ENCODE measurements around the gene FSD2. TPM values are rescaled to one million over a fixed set of nuclear protein-coding genes. Genes with fewer than 3 reads are reported as not detected.

The FSD2 gene
- total RNA-seq, 4 donors from 2014 or later = not detected

DNA sequence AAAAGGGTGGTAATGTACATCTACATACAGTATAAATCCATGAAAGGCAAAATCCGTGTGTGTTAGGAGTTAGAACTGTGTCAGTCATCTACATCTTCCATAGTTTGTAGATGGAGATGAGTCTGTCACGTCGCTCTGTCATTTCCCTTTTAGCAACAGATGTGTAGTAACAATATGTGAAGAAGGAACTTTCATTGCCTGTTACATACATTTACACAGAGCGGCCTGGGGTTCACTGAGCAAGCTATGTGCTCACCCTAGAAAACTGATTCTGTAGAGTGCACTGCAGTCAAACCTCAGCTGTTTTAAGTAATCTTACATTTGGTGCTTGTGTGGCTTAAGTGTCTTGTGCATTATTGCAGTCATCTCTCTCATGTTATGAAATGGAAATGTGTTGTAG lies 54.6 kb downstream of the FSD2 start:
- 32 to 43% methylated on average over 4 of the region's 4 CpGs for WGBS, 2 donors
- H3K27ac ChIP-seq = peak overlapping the region in 2 of 4 donors; percentile 87 to 93
- no peaks in the 10 kb centered on the region for H3K9me3 ChIP-seq
- peaks cover 0 to 43% (median 7%) of the 10 kb centered on the region in 3 donors for H3K36me3 ChIP-seq
- no peak for TF ChIP-seq POLR2A (IDR thresholded peaks at IDR 0.05)
- TF ChIP-seq, protein P1, sequence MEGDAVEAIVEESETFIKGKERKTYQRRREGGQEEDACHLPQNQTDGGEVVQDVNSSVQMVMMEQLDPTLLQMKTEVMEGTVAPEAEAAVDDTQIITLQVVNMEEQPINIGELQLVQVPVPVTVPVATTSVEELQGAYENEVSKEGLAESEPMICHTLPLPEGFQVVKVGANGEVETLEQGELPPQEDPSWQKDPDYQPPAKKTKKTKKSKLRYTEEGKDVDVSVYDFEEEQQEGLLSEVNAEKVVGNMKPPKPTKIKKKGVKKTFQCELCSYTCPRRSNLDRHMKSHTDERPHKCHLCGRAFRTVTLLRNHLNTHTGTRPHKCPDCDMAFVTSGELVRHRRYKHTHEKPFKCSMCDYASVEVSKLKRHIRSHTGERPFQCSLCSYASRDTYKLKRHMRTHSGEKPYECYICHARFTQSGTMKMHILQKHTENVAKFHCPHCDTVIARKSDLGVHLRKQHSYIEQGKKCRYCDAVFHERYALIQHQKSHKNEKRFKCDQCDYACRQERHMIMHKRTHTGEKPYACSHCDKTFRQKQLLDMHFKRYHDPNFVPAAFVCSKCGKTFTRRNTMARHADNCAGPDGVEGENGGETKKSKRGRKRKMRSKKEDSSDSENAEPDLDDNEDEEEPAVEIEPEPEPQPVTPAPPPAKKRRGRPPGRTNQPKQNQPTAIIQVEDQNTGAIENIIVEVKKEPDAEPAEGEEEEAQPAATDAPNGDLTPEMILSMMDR (IDR thresholded peaks at IDR 0.05) = no peak
- peak overlapping the region; percentile 53 to 88 (median 78) for H3K4me3 ChIP-seq
- intact Hi-C loops (cut with DNase I) = no loop called here
- H3K4me1 ChIP-seq = peaks cover 0 to 34% (median 14%) of the 10 kb centered on the region in 3 donors
- no peak for DNase-seq
- H3K27me3 ChIP-seq = no peaks in the 10 kb centered on the region

DNA sequence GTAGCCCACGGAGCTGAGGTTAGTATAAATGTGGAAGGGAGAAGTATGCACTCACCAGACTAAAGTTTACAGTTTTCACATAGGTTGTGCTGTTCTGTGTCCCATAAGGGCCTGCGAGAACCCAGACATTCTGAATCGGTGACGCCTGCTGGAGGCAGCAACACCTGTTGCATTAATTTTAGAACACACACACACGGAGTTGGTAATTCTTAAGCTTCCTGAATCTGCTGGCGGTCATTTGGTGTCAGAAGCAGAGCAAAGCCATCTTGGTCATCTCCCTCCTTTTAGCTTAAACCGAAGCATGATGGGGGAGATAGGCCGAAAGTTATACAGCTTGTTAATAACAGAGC lies 55.1 kb downstream of the FSD2 start:
- 2 to 4% methylated on average over 8 of the region's 8 CpGs for WGBS, 2 donors
- Histone ChIP-seq H3K27ac (peak overlapping the region; percentile 82 to 93 (median 87)), H3K9me3 (no peaks in the 10 kb centered on the region), H3K4me3 (peak overlapping the region; percentile 53 to 88 (median 78)), H3K36me3 (peaks cover 0 to 38% (median 7%) of the 10 kb centered on the region in 3 donors), H3K4me1 (peaks cover 0 to 34% (median 14%) of the 10 kb centered on the region in 3 donors), H3K27me3 (no peaks in the 10 kb centered on the region)
- no peak for DNase-seq
- intact Hi-C loops (cut with DNase I) = no loop called here
- TF ChIP-seq POLR2A (IDR thresholded peaks at IDR 0.05) = no peak
- TF ChIP-seq, protein P1 (IDR thresholded peaks at IDR 0.05) = no peak

DNA sequence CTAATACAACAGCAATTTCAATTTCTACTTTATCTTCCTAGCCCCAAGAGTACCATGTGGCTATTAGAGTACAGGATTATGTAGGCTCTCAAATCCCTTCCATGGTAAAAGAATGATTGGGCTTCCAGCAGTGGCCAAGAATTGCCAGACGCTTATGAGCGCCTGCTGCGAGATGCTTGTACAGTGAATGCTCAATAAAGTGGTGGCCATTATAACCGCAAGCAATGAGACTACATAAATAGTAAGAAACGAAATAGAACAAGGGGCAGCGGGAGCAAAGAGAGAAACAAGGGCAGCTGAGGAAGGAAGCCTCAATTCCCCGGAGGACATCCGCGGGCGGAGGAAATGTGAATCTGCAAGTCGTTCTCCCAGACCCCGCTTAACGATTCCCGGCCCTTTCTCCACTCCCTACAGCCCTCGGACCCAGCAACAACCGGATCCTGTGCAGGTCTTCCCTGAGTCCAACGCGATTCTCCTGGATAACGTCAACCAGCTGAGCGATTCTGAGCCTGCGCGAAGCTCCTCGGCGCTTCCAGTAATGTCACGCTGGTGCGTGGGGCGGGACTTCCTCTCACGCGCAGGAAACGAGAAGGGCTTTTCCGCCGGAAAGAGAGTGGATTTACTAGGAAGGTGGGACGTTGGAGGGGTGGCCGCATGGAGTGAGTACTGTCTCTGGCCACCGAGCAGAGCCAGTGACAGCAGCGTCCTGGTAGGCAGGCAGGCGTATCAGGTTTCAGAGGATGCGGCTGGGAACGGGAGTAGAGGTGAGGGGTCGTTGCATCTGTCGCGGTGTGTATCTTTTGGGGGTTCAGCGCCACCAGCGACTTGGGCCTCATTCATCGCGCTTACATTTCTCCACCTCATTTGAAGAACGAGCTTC lies 55.7 kb downstream of the FSD2 start:
- H3K27ac ChIP-seq = peak overlapping the region; percentile 82 to 93 (median 87)
- peaks cover 0 to 32% (median 4%) of the 10 kb centered on the region in 3 donors for H3K36me3 ChIP-seq
- H3K9me3 ChIP-seq = no peaks in the 10 kb centered on the region
- H3K27me3 ChIP-seq = no peaks in the 10 kb centered on the region
- TF ChIP-seq, protein P1 (IDR thresholded peaks at IDR 0.05) = peak in 1 of 6 experiments; percentile 17
- peak in 3 of 4 donors; percentile 55 to 78 (median 73) for TF ChIP-seq POLR2A (IDR thresholded peaks at IDR 0.05)
- intact Hi-C loops (cut with DNase I) = no loop called here
- DNase-seq = peak; percentile 33
- H3K4me1 ChIP-seq = peaks cover 0 to 34% (median 14%) of the 10 kb centered on the region in 3 donors
- H3K4me3 ChIP-seq = peak overlapping the region; percentile 53 to 88 (median 78)
- 0 to 1% methylated on average over 35 to 37 of the region's 47 CpGs for WGBS, 2 donors

DNA sequence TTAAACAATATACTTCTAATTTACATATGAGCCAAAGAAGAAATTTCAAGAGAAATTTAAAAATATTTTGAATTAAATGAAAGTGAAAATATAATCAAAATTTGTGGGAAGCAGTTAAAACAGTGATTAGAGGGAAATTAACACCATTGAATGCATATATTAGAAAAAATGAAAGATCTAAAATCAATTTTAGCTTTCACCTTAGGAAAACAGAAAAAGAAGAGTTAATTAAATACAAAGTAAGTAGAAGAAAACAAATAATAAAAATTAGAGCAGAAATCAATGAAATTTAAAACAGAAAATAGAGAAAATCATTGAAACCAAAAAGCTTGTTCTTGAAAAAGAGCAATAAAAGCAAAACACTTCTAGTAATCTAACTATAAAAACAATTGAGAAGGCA lies 57.6 kb downstream of the FSD2 start:
- no peaks in the 10 kb centered on the region for H3K9me3 ChIP-seq
- peaks cover 0 to 13% (median 0%) of the 10 kb centered on the region in 3 donors for H3K36me3 ChIP-seq
- H3K4me1 ChIP-seq = peaks cover 0 to 34% (median 14%) of the 10 kb centered on the region in 3 donors
- H3K27ac ChIP-seq = no peak overlapping the region
- H3K27me3 ChIP-seq = no peaks in the 10 kb centered on the region
- no peak for TF ChIP-seq POLR2A (IDR thresholded peaks at IDR 0.05)
- TF ChIP-seq, protein P1 (IDR thresholded peaks at IDR 0.05) = no peak
- intact Hi-C loops (cut with DNase I) = no loop called here
- DNase-seq = no peak
- H3K4me3 ChIP-seq = no peak overlapping the region

DNA sequence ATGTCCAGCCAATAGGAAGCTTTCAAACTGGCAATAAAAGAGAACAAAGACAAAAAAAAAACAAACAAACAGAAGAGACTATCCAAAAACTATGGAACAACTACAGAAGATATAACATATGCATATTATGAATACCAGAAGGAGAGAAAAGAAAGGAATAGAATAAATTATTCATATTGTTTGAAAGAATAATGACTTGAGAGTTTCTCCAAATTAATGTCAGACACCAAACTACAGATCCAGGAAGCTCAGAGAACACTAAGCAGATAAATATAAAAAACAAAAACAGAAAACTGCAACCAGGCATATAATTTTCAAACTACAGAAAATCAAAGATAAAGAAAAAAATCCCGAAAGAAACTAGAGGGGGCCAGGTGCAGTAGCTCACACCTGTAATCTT lies 62.1 kb downstream of the FSD2 start:
- H3K27me3 ChIP-seq = no peaks in the 10 kb centered on the region
- no peak for DNase-seq
- H3K4me1 ChIP-seq = peaks cover 0 to 16% (median 3%) of the 10 kb centered on the region in 3 donors
- no peaks in the 10 kb centered on the region for H3K36me3 ChIP-seq
- TF ChIP-seq, protein P1 (IDR thresholded peaks at IDR 0.05) = no peak
- no peak for TF ChIP-seq POLR2A (IDR thresholded peaks at IDR 0.05)
- WGBS, 2 donors = 91 to 100% methylated on average over 1 of the region's 1 CpG
- intact Hi-C loops (cut with DNase I) = no loop called here
- H3K27ac ChIP-seq = no peak overlapping the region
- H3K4me3 ChIP-seq = no peak overlapping the region
- H3K9me3 ChIP-seq = no peaks in the 10 kb centered on the region

All from esophagus squamous epithelium (tissue), 5 donors.